Ascending aorta (tissue), 2 donors: ENCODE results near the gene CEP85L. TPM values are rescaled to one million over a fixed set of nuclear protein-coding genes. Genes with fewer than 3 reads are reported as not detected.
A peak's percentile ranks its signal among the peaks of the same experiment; 100 is the strongest.

Experiments used
- DNase-seq, 2 donors: peaks; one replicate each; pipeline ENCODE4 v3.0.0-alpha.2; 2019; ENCODE audit warnings: low spot score in 2 of 2
- H3K27ac ChIP-seq, 2 donors: fragments of 200-600 bp; sonication (generic); one replicate each; pipeline ENCODE4 v1.5.1; 2016 to 2017; ENCODE audit warnings: mild to moderate bottlenecking in 1 of 2
- H3K27me3 ChIP-seq: fragments of 200-600 bp; sonication (generic); one replicate; pipeline ENCODE4 v1.5.1; 2017
- H3K36me3 ChIP-seq, 2 donors: fragments of 200-600 bp; sonication (generic); one replicate each; pipeline ENCODE4 v1.5.1; 2016
- H3K4me1 ChIP-seq, 2 donors: fragments of 200-600 bp; sonication (generic); one replicate each; pipeline ENCODE4 v1.5.1; 2016 to 2017; ENCODE audit warnings: mild to moderate bottlenecking in 1 of 2
- H3K4me3 ChIP-seq, 2 donors: fragments of 200-600 bp; sonication (generic); one replicate each; pipeline ENCODE4 v1.5.1; 2016 to 2017; ENCODE audit warnings: mild to moderate bottlenecking in 1 of 2
- H3K9me3 ChIP-seq, 2 donors: fragments of 200-600 bp; sonication (generic); one replicate each; pipeline ENCODE4 v1.5.1; 2016
- CTCF ChIP-seq, 3 experiments: fragments of 200-600 bp in 2 of 3; fragments of 450-650 bp in 1 of 3; sonication (generic) in 2 of 3; IDR thresholded peaks; one replicate each; pipeline ENCODE4 v1.5.1; 2016 to 2019; ENCODE audit warnings: antibody characterized with exemption in 3 of 3, mild to moderate bottlenecking in 1 of 3, moderate library complexity in 1 of 3
- intact Hi-C: fragments of 100-400 bp; cut with DNase I; formaldehyde crosslinking; loops from one replicate; pipeline ENCODE4 v1.15.1; 2023
- total RNA-seq: library from RNA; depleted of rRNA; stranded (reverse); fragments of >200 nt; gene quantifications from one replicate; pipeline ENCODE4 v1.1.0, GENCODE V29; 2016

The CEP85L gene
- total RNA-seq, 1 donor from 2014 or later = 15.0 TPM

GRCh38 chr6:118667988-118668387 is 16.6 kb upstream of the CEP85L start:
- H3K27ac ChIP-seq = no peak overlapping the region
- no peak for DNase-seq
- H3K9me3 ChIP-seq = no peaks in the 10 kb centered on the region
- intact Hi-C loops = no loop called here
- H3K4me1 ChIP-seq = no peaks in the 10 kb centered on the region
- H3K4me3 ChIP-seq = no peak overlapping the region
- no peak for TF ChIP-seq CTCF (IDR thresholded peaks at IDR 0.05)
- H3K27me3 ChIP-seq = no peaks in the 10 kb centered on the region
- H3K36me3 ChIP-seq = no peaks in the 10 kb centered on the region

GRCh38 chr6:118665011-118665410 is 13.6 kb upstream of the CEP85L start:
- H3K9me3 ChIP-seq = no peaks in the 10 kb centered on the region
- no peak overlapping the region for H3K27ac ChIP-seq
- no peaks in the 10 kb centered on the region for H3K36me3 ChIP-seq
- intact Hi-C loops = no loop called here
- H3K4me3 ChIP-seq = no peak overlapping the region
- no peak for TF ChIP-seq CTCF (IDR thresholded peaks at IDR 0.05)
- no peaks in the 10 kb centered on the region for H3K4me1 ChIP-seq
- no peaks in the 10 kb centered on the region for H3K27me3 ChIP-seq
- DNase-seq = no peak

- no peak for DNase-seq
- Histone ChIP-seq H3K4me3 (peak overlapping the region; percentile 18 to 25), H3K4me1 (no peaks in the 10 kb centered on the region), H3K36me3 (no peaks in the 10 kb centered on the region), H3K27ac (no peak overlapping the region), H3K9me3 (no peaks in the 10 kb centered on the region), H3K27me3 (no peaks in the 10 kb centered on the region)
- intact Hi-C loops = no loop called here
- no peak for TF ChIP-seq CTCF (IDR thresholded peaks at IDR 0.05)
These were observed 12.9 kb upstream of the CEP85L start for GRCh38 chr6:118663993-118664985.

- Histone ChIP-seq H3K9me3 (no peaks in the 10 kb centered on the region), H3K27ac (no peak overlapping the region), H3K27me3 (no peaks in the 10 kb centered on the region), H3K36me3 (no peaks in the 10 kb centered on the region), H3K4me1 (no peaks in the 10 kb centered on the region), H3K4me3 (no peak overlapping the region)
- no peak for TF ChIP-seq CTCF (IDR thresholded peaks at IDR 0.05)
- no peak for DNase-seq
- intact Hi-C loops = no loop called here
These were observed 10.4 kb upstream of the CEP85L start for GRCh38 chr6:118661831-118662230.

DNA sequence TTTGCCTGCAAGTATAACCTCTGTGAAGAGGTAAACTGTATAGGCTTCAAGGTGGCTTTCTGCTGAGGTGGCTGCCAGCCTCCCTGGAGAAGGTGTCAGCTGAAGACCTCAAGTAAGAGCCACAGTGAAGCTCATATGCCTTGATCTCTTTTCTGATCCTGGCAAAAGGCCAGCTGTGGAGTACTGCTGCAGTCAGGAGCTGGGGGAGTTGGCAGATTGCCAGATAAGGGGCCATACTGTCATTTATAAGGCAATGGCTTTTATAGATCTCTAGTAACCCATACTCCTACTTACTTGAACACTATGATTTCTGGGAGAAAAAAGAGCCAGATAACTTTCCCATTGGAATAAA is 8.8 kb upstream of the CEP85L start:
- no peak for TF ChIP-seq CTCF (IDR thresholded peaks at IDR 0.05)
- H3K9me3 ChIP-seq = no peaks in the 10 kb centered on the region
- H3K27me3 ChIP-seq = no peaks in the 10 kb centered on the region
- no peak overlapping the region for H3K27ac ChIP-seq
- H3K4me3 ChIP-seq = no peak overlapping the region
- H3K36me3 ChIP-seq = no peaks in the 10 kb centered on the region
- DNase-seq = no peak
- H3K4me1 ChIP-seq = no peaks in the 10 kb centered on the region
- intact Hi-C loops = no loop called here
